GM19463 (cell line): Measurements from ENCODE around the gene PTPRF.
"Not testable (repeated sequence)": the region's sequence is repeated elsewhere in the genome, so short reads cannot be mapped to it uniquely, and the experiment has no call there.

Source experiments
- ATAC-seq: cut with Tn5 transposase; IDR thresholded peaks from one replicate; pipeline ENCODE4 v1.9.1; 2021; ENCODE audit warnings: mild to moderate bottlenecking, moderate library complexity; ENCODE audit not compliant: unreplicated experiment

PTPRF gene

DNA sequence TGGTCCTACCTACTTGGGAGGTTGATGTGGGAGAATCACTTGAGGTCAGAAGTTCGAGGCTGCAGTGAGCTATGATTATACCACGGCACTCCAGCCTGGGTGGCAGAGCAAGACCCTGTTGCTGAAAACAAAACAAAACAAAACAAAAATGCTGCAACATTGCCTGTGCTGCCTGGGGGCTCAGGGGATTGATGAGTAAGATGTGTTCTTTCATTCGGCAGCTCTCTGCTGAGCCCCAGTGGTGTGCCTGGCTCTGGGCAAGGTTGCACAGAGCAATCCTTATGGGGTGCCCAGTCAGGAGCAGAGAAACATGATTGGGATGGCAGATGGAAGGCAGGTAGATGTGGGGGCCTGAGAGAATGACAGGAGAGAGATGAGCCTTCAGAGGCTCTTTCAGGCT lies 90.7 kb downstream of the PTPRF start:
- no peak for ATAC-seq

DNA sequence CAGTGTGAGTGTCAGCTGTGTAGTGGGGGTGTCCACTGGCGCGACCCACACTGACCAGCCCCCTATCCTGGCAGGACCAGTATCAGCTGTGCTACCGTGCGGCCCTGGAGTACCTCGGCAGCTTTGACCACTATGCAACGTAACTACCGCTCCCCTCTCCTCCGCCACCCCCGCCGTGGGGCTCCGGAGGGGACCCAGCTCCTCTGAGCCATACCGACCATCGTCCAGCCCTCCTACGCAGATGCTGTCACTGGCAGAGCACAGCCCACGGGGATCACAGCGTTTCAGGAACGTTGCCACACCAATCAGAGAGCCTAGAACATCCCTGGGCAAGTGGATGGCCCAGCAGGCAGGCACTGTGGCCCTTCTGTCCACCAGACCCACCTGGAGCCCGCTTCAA lies 91.2 kb downstream of the PTPRF start:
- no peak for ATAC-seq

DNA sequence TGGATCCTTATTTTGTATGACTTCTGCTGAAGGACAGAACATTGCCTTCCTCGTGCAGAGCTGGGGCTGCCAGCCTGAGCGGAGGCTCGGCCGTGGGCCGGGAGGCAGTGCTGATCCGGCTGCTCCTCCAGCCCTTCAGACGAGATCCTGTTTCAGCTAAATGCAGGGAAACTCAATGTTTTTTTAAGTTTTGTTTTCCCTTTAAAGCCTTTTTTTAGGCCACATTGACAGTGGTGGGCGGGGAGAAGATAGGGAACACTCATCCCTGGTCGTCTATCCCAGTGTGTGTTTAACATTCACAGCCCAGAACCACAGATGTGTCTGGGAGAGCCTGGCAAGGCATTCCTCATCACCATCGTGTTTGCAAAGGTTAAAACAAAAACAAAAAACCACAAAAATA lies 91.8 kb downstream of the PTPRF start:
- ATAC-seq = no peak

DNA sequence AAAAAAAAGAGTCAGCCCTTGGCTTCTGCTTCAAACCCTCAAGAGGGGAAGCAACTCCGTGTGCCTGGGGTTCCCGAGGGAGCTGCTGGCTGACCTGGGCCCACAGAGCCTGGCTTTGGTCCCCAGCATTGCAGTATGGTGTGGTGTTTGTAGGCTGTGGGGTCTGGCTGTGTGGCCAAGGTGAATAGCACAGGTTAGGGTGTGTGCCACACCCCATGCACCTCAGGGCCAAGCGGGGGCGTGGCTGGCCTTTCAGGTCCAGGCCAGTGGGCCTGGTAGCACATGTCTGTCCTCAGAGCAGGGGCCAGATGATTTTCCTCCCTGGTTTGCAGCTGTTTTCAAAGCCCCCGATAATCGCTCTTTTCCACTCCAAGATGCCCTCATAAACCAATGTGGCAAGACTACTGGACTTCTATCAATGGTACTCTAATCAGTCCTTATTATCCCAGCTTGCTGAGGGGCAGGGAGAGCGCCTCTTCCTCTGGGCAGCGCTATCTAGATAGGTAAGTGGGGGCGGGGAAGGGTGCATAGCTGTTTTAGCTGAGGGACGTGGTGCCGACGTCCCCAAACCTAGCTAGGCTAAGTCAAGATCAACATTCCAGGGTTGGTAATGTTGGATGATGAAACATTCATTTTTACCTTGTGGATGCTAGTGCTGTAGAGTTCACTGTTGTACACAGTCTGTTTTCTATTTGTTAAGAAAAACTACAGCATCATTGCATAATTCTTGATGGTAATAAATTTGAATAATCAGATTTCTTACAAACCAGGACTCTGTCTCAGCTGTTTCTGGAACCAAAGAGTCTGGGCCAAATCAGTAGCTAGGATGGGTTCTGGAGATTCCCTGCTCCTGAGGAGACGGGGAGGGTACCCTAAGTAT lies 92.5 kb downstream of the PTPRF start:
- ATAC-seq = no peak

DNA sequence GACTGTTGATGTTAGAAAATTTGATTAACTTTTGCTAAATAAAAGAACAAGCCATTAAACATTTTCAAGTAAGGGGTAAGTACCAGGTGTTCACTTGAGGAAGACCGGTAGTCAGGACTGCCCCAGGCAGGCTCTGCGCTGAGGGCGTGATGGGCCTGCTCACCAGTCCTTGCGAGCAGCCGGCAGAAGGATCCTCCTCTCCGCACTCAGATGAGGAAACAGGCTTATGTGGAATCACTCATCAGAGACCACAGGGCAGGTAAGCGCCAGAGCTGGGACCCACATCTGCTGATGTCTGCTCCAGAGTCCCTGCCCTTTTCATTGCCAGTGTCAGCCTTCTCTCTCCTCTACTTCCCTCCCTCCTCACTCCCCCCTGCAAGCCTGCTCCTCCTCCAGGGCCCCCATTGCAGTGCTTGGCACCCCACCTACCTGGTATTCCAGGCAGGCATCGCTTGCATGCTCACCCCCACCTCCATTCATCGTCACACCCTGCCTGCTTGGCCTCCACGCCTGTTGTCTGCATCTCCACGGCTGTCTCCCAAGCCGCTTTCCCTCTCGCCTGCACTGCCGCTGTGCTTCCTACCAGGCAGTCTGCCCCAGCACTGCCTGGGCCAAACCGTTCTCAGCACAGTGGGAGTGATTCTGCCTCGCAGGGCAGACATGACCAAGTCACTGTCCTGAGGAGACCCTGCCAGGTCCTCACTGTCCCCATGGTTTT lies 94.5 kb downstream of the PTPRF start:
- ATAC-seq = no peak

DNA sequence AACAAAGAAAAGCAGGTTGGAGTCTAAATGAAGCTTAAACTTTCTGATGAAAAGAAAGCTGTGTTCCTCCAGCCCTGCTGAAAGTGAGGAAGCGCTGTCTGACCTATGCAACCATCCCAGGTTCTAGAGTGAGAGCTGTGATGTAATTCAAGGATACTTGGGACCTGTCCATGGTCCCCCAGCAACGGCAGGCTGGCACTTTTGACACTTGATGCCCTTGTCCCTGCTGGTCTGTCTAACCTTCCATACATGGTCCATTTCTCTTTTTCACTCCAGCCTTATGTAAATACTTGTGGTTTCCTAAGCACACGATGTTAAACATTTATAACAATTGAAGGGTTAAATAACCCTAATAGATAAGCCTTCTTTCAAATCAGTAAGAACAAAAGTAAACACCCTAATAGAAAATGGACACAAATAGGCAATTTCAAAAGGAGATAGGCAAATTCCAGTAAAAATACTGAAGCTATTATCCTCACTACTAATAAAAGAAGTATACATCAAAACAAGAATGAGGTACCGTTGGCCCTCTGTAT lies 101.5 kb downstream of the PTPRF start:
- no peak for ATAC-seq

DNA sequence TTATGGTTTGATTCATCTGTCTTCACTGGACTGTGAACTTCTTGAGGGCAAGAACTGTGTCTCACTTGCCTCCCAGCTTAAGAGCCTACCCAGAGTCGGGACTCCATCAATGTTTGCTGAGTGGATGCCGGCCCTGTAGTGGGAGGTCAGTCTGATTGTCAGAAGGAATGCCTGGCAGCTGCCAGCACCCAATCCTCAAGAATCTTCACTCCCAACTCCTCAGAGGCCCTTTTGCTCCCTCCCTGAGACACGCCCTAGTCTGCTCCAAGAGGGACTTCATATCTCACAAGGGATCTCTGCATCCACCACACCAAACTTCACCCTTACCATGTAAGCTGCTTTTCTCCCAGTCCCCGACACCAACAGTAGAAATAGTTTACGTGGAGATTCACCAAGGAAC lies 104.0 kb downstream of the PTPRF start:
- no peak for ATAC-seq

DNA sequence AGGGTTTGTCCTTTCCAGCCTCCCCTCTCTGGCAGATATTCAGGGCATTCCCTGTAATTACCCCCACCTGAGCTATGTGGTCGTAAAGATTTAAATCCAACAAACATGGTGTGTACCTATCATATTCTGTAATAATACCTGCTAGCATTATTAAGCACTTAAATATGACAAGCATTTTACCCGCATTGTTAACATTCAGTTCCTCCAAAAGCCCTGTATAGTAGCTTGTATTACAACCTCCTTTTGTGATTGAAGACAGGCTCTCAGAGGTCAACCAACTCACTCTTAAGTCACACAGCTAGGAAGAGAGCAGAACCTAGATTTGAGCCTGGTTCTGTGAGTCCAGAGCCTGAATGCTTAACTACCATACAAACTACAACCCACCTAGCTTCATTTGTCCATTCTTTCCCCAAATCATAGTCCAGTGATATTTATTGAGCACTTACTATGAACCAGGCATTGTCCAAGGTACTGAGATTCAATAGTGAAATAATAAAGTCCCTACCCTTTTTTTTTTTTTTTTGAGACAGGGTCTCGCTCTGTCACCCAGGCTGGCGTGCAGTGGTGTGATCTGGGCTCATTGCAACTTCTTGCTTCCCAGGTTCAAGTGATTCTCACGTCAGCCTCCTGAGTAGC lies 105.4 kb downstream of the PTPRF start:
- ATAC-seq = no peak

DNA sequence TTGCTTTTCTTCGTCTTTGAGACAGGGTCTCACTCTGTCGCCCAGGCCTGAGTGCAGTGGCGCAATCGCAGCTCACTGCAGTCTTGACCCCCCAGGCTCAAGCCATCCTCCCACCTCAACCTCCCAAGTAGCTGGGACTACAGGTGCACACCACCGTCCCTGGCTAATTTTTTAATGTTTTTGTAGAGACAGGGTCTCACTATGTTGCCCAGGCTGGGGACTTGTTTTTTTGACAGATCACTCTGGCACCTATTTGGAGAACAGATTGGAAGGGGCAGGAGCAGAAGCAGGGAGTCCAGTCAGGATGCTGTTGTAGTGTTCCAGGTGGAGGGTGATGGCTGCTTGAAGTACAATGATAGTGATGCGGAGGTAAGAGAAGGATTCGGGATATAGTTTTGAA lies 106.6 kb downstream of the PTPRF start:
- ATAC-seq = no peak

DNA sequence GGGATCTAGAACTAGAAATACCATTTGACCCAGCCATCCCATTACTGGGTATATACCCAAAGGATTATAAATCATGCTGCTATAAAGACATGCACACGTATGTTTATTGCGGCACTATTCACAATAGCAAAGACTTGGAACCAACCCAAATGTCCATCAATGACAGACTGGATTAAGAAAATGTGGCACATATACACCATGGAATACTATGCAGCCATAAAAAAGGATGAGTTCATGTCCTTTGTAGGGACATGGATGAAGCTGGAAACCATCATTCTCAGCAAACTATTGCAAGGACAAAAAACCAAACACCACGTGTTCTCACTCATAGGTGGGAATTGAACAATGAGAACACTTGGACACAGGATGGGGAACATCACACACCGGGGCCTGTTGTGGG lies 107.7 kb downstream of the PTPRF start:
- ATAC-seq = not testable (repeated sequence)

DNA sequence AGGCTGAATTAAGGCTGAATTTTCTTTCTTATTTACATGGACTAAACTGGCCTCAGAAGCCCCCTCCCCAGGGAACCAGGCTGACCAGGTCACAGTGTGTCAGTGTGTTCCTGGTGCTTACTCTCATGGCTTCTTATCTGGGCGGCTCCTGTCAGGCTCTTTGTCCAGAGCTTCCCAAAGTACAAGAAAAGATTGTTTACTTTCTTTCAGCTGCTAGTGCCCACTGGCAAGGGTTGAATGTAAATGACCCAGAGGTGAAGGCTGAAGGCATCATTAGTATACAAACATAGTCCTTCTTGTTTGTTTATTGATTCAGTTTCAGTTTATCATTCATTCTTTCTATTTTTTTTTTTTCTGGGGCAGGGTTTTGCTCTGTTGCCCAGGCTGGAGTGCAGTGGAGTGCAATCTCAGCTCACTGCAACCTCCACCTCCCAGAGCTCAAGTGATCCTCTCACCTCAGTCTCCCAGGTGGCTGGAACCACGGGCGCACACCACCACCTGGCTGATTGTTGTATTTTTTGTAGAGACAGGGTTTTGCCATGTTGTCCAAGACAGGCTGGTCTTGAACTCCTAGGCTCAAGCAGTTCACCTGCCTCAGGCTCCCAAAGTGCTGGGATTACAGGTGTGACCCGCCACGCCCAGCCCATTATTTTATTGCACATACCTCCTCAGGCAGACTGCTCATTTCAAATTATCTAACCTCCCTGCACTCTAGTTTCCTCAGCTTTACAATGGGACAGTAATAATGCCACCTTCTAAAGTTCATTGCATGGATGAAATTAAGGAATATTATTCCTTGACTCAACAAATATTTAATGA lies 109.5 kb downstream of the PTPRF start:
- ATAC-seq = no peak

DNA sequence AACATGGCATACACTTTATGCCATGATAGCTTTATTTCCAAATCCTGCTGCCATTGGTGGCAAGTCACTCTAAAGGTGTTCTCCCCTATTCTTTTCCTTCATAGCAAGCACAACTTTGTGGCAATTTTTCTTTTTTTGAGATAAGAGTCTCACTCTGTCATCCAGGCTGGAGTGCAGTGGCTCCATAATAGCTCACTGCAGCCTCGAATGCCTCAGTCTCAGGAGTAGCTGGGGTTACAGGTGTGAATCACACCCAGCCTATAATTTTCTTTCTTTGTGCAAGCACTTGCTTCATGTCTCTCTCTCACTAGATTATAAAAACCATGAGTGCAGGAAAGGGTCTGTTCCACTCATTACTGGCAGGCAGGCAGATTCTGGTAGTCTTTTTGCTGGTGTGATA lies 113.9 kb downstream of the PTPRF start:
- no peak for ATAC-seq

DNA sequence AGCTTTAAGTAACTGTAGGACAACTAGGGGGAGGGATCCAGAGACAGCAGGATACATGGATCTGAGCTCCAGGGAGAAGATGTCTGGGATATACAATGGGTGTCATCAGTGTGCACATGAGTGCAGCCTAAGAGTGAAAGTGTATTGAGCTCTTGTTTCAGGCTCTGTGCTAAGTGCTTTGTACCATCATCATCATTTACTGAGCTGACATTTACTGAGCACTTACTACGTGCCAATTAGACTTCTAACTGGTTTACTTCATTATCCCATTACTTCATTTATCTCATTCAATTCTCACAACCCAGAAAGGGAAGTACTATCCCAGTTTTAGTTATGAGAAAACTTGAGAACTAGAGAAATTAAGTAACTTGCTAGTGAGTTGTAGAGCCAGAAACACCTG lies 114.8 kb downstream of the PTPRF start:
- no peak for ATAC-seq

DNA sequence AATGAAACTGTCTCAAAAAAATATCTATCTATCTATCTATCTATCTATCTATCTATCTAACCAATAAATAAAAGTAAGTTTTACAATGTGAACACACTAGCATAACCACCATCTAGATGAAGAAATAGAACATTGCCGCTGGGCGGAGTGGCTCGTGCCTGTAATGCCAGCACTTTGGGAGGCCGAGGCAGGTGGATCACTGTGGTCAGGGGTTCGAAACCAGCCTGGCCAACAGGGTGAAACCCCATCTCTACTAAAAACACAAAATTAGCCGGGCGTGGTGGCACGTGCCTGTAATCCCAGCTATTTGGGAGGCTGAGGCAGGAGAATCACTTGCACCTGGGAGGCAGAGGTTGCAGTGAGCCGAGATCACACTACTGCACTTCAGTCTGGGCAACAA lies 116.6 kb downstream of the PTPRF start:
- ATAC-seq = not testable (repeated sequence)

DNA sequence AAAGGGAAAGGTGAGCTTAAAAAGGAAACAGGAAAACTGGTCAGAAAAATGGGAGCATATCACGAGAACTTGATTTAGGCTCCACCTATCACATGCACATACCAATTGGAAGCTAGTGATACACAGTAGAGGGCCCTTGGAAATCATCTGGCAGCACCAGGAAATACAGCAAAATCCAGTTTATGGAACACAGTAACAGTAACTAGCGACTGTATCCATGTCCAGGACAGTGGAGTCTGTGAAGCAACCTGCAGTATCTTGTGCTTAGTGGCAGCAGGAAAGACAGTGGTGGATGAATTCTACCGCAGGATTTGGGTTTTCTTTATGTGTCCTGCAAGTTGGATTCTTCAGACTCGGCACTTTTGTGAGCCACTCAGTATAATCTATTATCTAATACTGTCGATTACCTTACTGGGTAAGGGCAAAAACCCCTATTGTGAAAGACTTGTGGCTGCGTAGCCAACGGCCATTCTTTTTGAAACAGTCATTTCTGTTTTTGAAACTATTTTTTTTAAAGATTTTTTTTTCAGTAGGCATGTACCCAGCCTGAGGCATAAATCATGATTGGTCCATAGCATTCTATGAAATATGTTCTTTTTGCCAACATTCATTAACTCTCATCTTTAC lies 117.7 kb downstream of the PTPRF start:
- ATAC-seq = no peak

DNA sequence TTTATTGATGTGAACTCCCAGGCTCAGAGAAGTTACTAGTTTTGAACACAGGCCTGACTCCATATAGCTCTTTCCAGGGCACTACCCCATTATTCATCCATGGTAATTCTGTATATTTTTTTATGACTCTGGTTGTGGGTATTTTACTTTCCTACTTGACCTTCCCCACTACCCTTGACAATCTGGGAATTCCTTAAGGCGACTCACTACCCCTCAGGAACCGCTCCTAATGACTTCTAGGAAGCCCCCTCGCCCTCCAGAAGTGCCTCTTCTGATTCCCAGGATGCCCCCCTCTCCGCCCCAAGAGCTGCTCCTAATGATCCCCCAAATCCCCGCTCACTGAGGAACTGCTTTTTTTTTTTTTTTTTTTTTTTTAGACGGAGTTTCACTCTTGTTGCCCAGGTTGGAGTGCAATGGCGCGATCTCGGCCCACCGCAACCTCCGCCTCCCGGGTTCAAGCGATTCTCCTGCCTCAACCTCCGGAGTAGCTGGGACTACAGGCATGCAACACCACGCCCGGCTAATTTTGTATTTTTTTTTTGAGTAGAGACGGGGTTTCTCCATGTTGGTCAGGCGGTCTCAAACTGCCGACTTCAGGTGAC lies 118.3 kb downstream of the PTPRF start:
- no peak for ATAC-seq

DNA sequence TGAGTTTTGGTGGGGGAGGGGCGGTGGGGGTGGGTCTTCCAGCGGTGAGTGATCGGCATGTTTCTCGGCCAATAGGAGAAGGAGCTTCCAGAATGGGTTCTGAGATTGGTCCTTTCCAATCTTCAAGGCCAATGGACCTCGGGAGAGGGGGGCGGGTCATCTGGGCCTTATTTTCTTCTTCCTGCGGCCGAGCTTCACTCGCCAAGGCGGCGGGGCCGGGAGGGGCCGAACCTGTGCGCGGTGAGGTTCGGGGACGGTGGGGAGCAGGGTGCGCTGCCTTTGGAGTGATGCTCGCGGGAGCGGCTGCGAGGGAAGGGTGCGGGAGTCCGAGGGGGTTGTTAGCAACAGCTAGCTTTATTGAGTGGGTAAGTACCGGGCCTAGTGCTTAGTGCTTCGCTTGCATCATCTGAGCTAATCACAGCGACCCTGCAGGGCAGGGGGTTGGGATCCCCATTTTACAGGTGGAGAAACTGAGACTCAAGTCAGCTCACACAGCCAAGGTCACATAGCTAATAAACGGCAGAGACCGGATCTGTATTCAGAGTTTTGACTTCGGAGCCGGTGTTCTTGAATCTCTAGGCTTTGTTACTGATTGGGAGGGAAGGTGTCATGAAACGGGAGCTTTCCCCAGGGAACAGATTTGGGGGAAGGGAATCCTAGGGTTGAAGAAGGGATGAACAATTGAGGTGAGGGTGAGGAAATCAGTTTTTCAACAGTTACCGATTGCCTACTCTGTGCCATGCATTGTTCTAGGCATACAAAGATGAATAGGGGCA lies 119.8 kb downstream of the PTPRF start:
- ATAC-seq = peak; percentile 50

DNA sequence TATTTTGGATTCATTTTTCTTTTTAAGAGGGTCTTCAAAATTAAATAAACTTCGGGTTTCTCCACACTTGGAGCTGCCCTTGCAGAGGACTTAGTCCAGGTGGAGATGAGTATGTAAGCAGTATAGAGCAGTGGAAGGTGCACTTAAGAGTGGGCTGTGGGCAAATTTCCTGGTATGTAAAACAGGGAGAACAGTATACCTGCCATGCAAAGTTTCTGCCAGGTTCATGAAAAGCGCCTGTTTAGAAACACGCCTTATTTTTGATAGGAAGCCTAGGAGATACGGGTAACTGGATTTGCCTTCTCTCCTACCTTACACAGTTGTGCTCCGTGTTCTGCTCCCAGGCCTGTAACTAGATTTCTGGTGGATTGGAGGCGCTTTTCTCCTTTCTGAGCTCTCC lies 120.5 kb downstream of the PTPRF start:
- ATAC-seq = no peak

DNA sequence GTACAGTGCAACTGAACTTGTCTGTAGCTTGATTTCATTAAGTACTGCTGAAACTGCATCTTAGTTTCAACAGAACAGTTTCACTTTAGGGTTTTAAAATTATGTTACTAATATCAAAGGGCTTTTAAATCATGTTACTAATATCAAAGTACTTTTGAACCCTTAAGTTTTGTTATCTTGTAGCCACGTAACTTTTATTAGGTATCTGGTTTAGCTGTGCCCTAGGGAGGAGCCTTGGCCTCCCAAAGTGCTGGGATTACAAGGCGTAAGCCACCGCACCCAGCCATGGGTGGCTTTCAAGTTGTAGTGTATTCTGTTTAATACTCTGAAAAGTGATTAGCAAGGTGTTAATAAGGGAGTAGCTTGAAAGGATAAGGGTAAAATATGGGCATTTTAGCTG lies 121.2 kb downstream of the PTPRF start:
- ATAC-seq = no peak
